ENCODE measurements around the gene WDR36.

GRCh38 chr5:111158105-111158744 is 66.1 kb downstream of the WDR36 start:
- TF ChIP-seq, protein P1, sequence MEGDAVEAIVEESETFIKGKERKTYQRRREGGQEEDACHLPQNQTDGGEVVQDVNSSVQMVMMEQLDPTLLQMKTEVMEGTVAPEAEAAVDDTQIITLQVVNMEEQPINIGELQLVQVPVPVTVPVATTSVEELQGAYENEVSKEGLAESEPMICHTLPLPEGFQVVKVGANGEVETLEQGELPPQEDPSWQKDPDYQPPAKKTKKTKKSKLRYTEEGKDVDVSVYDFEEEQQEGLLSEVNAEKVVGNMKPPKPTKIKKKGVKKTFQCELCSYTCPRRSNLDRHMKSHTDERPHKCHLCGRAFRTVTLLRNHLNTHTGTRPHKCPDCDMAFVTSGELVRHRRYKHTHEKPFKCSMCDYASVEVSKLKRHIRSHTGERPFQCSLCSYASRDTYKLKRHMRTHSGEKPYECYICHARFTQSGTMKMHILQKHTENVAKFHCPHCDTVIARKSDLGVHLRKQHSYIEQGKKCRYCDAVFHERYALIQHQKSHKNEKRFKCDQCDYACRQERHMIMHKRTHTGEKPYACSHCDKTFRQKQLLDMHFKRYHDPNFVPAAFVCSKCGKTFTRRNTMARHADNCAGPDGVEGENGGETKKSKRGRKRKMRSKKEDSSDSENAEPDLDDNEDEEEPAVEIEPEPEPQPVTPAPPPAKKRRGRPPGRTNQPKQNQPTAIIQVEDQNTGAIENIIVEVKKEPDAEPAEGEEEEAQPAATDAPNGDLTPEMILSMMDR (conservative IDR thresholded peaks at IDR 0.05; ENCODE audit: low read length), result peak; percentile 89
- TF ChIP-seq EZH2phosphoT487 (IDR thresholded peaks at IDR 0.05; ENCODE audit: borderline replicate concordance), result no peak

Data from Loucy (cell line).